Peyer's patch (tissue), 4 donors: ENCODE measurements around the gene LINGO1. TPM values are rescaled to one million over a fixed set of nuclear protein-coding genes. Genes with fewer than 3 reads are reported as not detected.

ENCODE experiments used
- DNase-seq, 3 donors: peaks; one replicate each; pipeline ENCODE4 v3.0.0-alpha.2; 2017 to 2019
- H3K27ac ChIP-seq, 4 donors: fragments of 200-600 bp; sonication (generic); one replicate each; pipeline ENCODE4 v1.5.1; 2016 to 2019
- H3K27me3 ChIP-seq, 2 donors: fragments of 200-600 bp; sonication (generic); one replicate each; pipeline ENCODE4 v1.5.1; 2019
- H3K36me3 ChIP-seq, 3 donors: fragments of 200-600 bp; sonication (generic); one replicate each; pipeline ENCODE4 v1.5.1; 2016 to 2019
- H3K4me1 ChIP-seq, 4 donors: fragments of 200-600 bp; sonication (generic); one replicate each; pipeline ENCODE4 v1.5.1; 2016 to 2019
- H3K4me3 ChIP-seq, 4 donors: fragments of 200-600 bp; sonication (generic); 1 replicate in 3 of 4; 2 replicates in 1 of 4; pipeline ENCODE4 v1.5.1; 2016 to 2019; ENCODE audit warnings: mild to moderate bottlenecking in 1 of 4
- H3K9me3 ChIP-seq, 4 donors: fragments of 200-600 bp; sonication (generic); one replicate each; pipeline ENCODE4 v1.5.1; 2016 to 2019; ENCODE audit warnings: mild to moderate bottlenecking in 1 of 4
- POLR2A ChIP-seq, 2 donors: fragments of 450-650 bp; IDR thresholded peaks; one replicate each; pipeline ENCODE4 v1.5.1; 2017; ENCODE audit warnings: antibody characterized with exemption in 2 of 2, mild to moderate bottlenecking in 2 of 2, moderate library complexity in 2 of 2
- total RNA-seq, 4 donors: library from RNA; depleted of rRNA; stranded (reverse); fragments of >200 nt; gene quantifications; one replicate each; pipeline ENCODE4 v1.1.0, GENCODE V29; 2016
- TF ChIP-seq, protein P1 (sequence below), 6 experiments: fragments of 450-650 bp in 4 of 6; fragments of 200-600 bp in 2 of 6; sonication (generic) in 1 of 6; IDR thresholded peaks; one replicate each; pipeline ENCODE4 v1.5.1; 2017 to 2019; ENCODE audit warnings: antibody characterized with exemption in 6 of 6, mild to moderate bottlenecking in 3 of 6, moderate library complexity in 1 of 6

Gene LINGO1
- total RNA-seq, 4 donors from 2014 or later: 3.0 TPM; not detected in 3

GRCh38 chr15:77653832-77654480 is 21.2 kb upstream of the LINGO1 start:
- H3K27me3 ChIP-seq: no peaks in the 10 kb centered on the region
- H3K9me3 ChIP-seq: no peaks in the 10 kb centered on the region
- no peak overlapping the region for H3K27ac ChIP-seq
- H3K4me1 ChIP-seq: no peaks in the 10 kb centered on the region
- no peak for DNase-seq
- no peaks in the 10 kb centered on the region for H3K36me3 ChIP-seq
- TF ChIP-seq POLR2A (IDR thresholded peaks at IDR 0.05): no peak
- TF ChIP-seq, protein P1, sequence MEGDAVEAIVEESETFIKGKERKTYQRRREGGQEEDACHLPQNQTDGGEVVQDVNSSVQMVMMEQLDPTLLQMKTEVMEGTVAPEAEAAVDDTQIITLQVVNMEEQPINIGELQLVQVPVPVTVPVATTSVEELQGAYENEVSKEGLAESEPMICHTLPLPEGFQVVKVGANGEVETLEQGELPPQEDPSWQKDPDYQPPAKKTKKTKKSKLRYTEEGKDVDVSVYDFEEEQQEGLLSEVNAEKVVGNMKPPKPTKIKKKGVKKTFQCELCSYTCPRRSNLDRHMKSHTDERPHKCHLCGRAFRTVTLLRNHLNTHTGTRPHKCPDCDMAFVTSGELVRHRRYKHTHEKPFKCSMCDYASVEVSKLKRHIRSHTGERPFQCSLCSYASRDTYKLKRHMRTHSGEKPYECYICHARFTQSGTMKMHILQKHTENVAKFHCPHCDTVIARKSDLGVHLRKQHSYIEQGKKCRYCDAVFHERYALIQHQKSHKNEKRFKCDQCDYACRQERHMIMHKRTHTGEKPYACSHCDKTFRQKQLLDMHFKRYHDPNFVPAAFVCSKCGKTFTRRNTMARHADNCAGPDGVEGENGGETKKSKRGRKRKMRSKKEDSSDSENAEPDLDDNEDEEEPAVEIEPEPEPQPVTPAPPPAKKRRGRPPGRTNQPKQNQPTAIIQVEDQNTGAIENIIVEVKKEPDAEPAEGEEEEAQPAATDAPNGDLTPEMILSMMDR (IDR thresholded peaks at IDR 0.05): no peak
- no peak overlapping the region for H3K4me3 ChIP-seq

- H3K27me3 ChIP-seq: no peaks in the 10 kb centered on the region
- no peak overlapping the region for H3K27ac ChIP-seq
- no peaks in the 10 kb centered on the region for H3K9me3 ChIP-seq
- no peak overlapping the region for H3K4me3 ChIP-seq
- no peak for TF ChIP-seq POLR2A (IDR thresholded peaks at IDR 0.05)
- no peaks in the 10 kb centered on the region for H3K4me1 ChIP-seq
- DNase-seq: no peak
- H3K36me3 ChIP-seq: no peaks in the 10 kb centered on the region
These were observed 17.6 kb upstream of the LINGO1 start for GRCh38 chr15:77650265-77650664.

DNA sequence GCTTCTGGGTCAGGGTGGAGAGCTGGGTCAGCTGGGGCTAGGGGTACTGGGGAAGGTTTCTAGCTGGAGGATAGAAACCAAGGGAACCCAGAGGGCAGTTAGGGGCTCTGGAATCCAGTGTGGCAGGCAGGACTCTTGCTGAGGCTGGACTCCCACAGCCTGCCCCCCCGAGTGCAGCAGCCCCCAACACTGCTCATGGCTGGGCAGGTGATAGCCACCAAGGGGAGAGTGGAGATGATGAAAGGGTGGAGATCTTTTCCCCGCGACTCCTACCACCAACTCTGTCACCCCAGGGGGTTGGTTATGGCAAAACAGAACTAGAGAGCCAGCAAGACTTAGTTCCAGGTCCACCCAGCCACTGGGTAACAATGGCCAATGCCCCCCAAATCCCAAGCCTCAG is 16.9 kb upstream of the LINGO1 start:
- no peaks in the 10 kb centered on the region for H3K9me3 ChIP-seq
- no peak overlapping the region for H3K27ac ChIP-seq
- TF ChIP-seq, protein P1 (IDR thresholded peaks at IDR 0.05): no peak
- TF ChIP-seq POLR2A (IDR thresholded peaks at IDR 0.05): no peak
- no peak overlapping the region for H3K4me3 ChIP-seq
- H3K4me1 ChIP-seq: no peaks in the 10 kb centered on the region
- H3K27me3 ChIP-seq: no peaks in the 10 kb centered on the region
- no peak for DNase-seq
- H3K36me3 ChIP-seq: no peaks in the 10 kb centered on the region

GRCh38 chr15:77649017-77649416 is 16.3 kb upstream of the LINGO1 start:
- H3K27me3 ChIP-seq: no peaks in the 10 kb centered on the region
- DNase-seq: no peak
- H3K4me1 ChIP-seq: no peaks in the 10 kb centered on the region
- H3K9me3 ChIP-seq: no peaks in the 10 kb centered on the region
- H3K27ac ChIP-seq: no peak overlapping the region
- H3K36me3 ChIP-seq: no peaks in the 10 kb centered on the region
- TF ChIP-seq, protein P1 (IDR thresholded peaks at IDR 0.05): no peak
- no peak for TF ChIP-seq POLR2A (IDR thresholded peaks at IDR 0.05)
- H3K4me3 ChIP-seq: no peak overlapping the region

GRCh38 chr15:77647961-77648360 is 15.2 kb upstream of the LINGO1 start:
- Histone ChIP-seq H3K4me1 (no peaks in the 10 kb centered on the region), H3K9me3 (no peaks in the 10 kb centered on the region), H3K36me3 (no peaks in the 10 kb centered on the region), H3K27ac (no peak overlapping the region), H3K4me3 (no peak overlapping the region), H3K27me3 (no peaks in the 10 kb centered on the region)
- no peak for TF ChIP-seq POLR2A (IDR thresholded peaks at IDR 0.05)
- TF ChIP-seq, protein P1 (IDR thresholded peaks at IDR 0.05): no peak
- no peak for DNase-seq

GRCh38 chr15:77646104-77646694 is 13.5 kb upstream of the LINGO1 start:
- TF ChIP-seq, protein P1 (IDR thresholded peaks at IDR 0.05): no peak
- TF ChIP-seq POLR2A (IDR thresholded peaks at IDR 0.05): no peak
- H3K9me3 ChIP-seq: no peaks in the 10 kb centered on the region
- H3K27me3 ChIP-seq: no peaks in the 10 kb centered on the region
- no peak overlapping the region for H3K27ac ChIP-seq
- H3K36me3 ChIP-seq: no peaks in the 10 kb centered on the region
- H3K4me1 ChIP-seq: no peaks in the 10 kb centered on the region
- H3K4me3 ChIP-seq: no peak overlapping the region
- no peak for DNase-seq
